IMR-90 (cell line): ENCODE results near the gene GCC1. TPM values are rescaled to one million over a fixed set of nuclear protein-coding genes. Genes with fewer than 3 reads are reported as not detected.

Source experiments
- ATAC-seq: fragments of 200-7000 bp; cut with Tn5 transposase; 2 replicates; pipeline ENCODE4 v1.9.1; 2020; ENCODE audit warnings: low read depth, mild to moderate bottlenecking, moderate library complexity
- BruUV-seq: library from RNA; stranded (reverse); fragments of 400-500 nt; replicated peaks from 2 replicates; lab custom pipeline; 2021; lab: Mats Ljungman, UMichigan
- CTCF ChIA-PET: fragments of 300-600 bp; formaldehyde crosslinking; extraction: SDS; loops from one replicate; lab custom pipeline; 2021; ENCODE audit warnings: antibody characterized with exemption; lab: Yijun Ruan, JAX
- POLR2A ChIA-PET: fragments of 300-600 bp; sonication (Branson Sonifier 250); formaldehyde crosslinking; loops from one replicate; lab custom pipeline; 2022; ENCODE audit warnings: antibody characterized with exemption; ENCODE audit not compliant: unreplicated experiment; lab: Charles Lee
- DNase-seq: peaks from one replicate; pipeline ENCODE4 v3.0.0; 2013
- H2AFZ ChIP-seq: replicated peaks from 2 replicates; pipeline ENCODE3; 2013; ENCODE audit warnings: low read length, mild to moderate bottlenecking; ENCODE audit not compliant: poor library complexity
- H2AK5ac ChIP-seq: 2 replicates; pipeline ENCODE4 v1.6.1; 2013; ENCODE audit warnings: low read depth, low read length, inconsistent platforms
- H2AK9ac ChIP-seq: replicated peaks from 2 replicates; pipeline ENCODE3; 2013; ENCODE audit warnings: mild to moderate bottlenecking, low read depth, low read length, moderate library complexity; ENCODE audit not compliant: poor library complexity
- H2BK120ac ChIP-seq: 2 replicates; pipeline ENCODE4 v1.6.1; 2013; ENCODE audit warnings: low read depth, low read length, inconsistent platforms
- H2BK15ac ChIP-seq: 3 replicates; pipeline ENCODE4 v1.6.1; 2013; ENCODE audit warnings: low read depth, low read length, inconsistent platforms
- H2BK20ac ChIP-seq: 2 replicates; pipeline ENCODE4 v1.6.1; 2013; ENCODE audit warnings: low read depth, mild to moderate bottlenecking, inconsistent platforms, low read length, moderate library complexity
- H2BK5ac ChIP-seq: 2 replicates; pipeline ENCODE4 v1.6.1; 2013; ENCODE audit warnings: mild to moderate bottlenecking, low read depth, low read length, inconsistent platforms; ENCODE audit not compliant: poor library complexity, severe bottlenecking
- H3K14ac ChIP-seq: replicated peaks from 2 replicates; pipeline ENCODE4 v1.6.1; 2013; ENCODE audit warnings: low read depth, low read length, inconsistent platforms
- H3K18ac ChIP-seq: 2 replicates; pipeline ENCODE4 v1.6.1; 2013; ENCODE audit warnings: low read depth, low read length, control low read depth
- H3K23ac ChIP-seq: 2 replicates; pipeline ENCODE4 v1.6.1; 2013; ENCODE audit warnings: low read depth, low read length, inconsistent platforms
- H3K27ac ChIP-seq: 2 replicates; pipeline ENCODE4 v1.5.1; 2013; ENCODE audit warnings: mild to moderate bottlenecking, control low read depth, low read length; ENCODE audit not compliant: insufficient read depth
- H3K27me3 ChIP-seq: 2 replicates; pipeline ENCODE4 v1.6.1; 2013; ENCODE audit warnings: low read length; ENCODE audit not compliant: control insufficient read depth, insufficient read depth
- H3K36me3 ChIP-seq: 2 replicates; pipeline ENCODE4 v1.6.1; 2013; ENCODE audit warnings: low read length, mixed read lengths; ENCODE audit not compliant: control insufficient read depth, insufficient read depth
- H3K4ac ChIP-seq: 2 replicates; pipeline ENCODE4 v1.6.1; 2013; ENCODE audit warnings: low read depth, low read length, inconsistent platforms
- H3K4me1 ChIP-seq: 2 replicates; pipeline ENCODE4 v1.6.1; 2013; ENCODE audit warnings: low read length, mixed read lengths; ENCODE audit not compliant: control insufficient read depth, insufficient read depth
- H3K4me2 ChIP-seq: 2 replicates; pipeline ENCODE4 v1.6.1; 2013; ENCODE audit warnings: low read depth, mild to moderate bottlenecking, control low read depth, low read length, moderate library complexity
- H3K4me3 ChIP-seq: 2 replicates; pipeline ENCODE4 v1.5.1; 2013; ENCODE audit warnings: low read depth, mild to moderate bottlenecking, control low read depth, low read length, moderate library complexity; ENCODE audit not compliant: insufficient read depth
- H3K56ac ChIP-seq: 2 replicates; pipeline ENCODE4 v1.6.1; 2013; ENCODE audit warnings: low read length, inconsistent platforms; ENCODE audit not compliant: insufficient read depth; ENCODE audit errors: extremely low read depth
- H3K79me1 ChIP-seq, 2 experiments: 2 replicates each; pipeline ENCODE4 v1.6.1; 2013; ENCODE audit warnings: low read length in 2 of 2, inconsistent platforms in 1 of 2, low read depth in 1 of 2
- H3K9ac ChIP-seq: 2 replicates; pipeline ENCODE4 v1.6.1; 2013; ENCODE audit warnings: low read depth, low read length, control low read depth
- H3K9me1 ChIP-seq: 2 replicates; pipeline ENCODE4 v1.6.1; 2013; ENCODE audit warnings: low read length, inconsistent platforms; ENCODE audit not compliant: insufficient read depth
- H3K9me3 ChIP-seq: 2 replicates; pipeline ENCODE4 v1.6.1; 2013; ENCODE audit warnings: low read length; ENCODE audit not compliant: control insufficient read depth, insufficient read depth
- H4K20me1 ChIP-seq: 2 replicates; pipeline ENCODE4 v1.6.1; 2013; ENCODE audit warnings: low read length, inconsistent platforms; ENCODE audit not compliant: insufficient read depth
- H4K5ac ChIP-seq: 2 replicates; pipeline ENCODE4 v1.6.1; 2013; ENCODE audit warnings: mild to moderate bottlenecking, low read depth, low read length, control low read depth
- H4K8ac ChIP-seq, 2 experiments: 2 replicates each; pipeline ENCODE4 v1.6.1; 2013; ENCODE audit warnings: low read depth in 2 of 2, low read length in 2 of 2, control low read depth in 1 of 2, inconsistent platforms in 1 of 2
- H4K91ac ChIP-seq: 2 replicates; pipeline ENCODE4 v1.6.1; 2013; ENCODE audit warnings: low read depth, low read length, inconsistent platforms; ENCODE audit not compliant: insufficient read depth
- CHD1 ChIP-seq: IDR thresholded peaks from 2 replicates; pipeline ENCODE4 v1.6.1; 2012; ENCODE audit warnings: low read depth, low read length, improper control_type of control experiment
- FOS ChIP-seq: fragments of 150-350 bp; IDR thresholded peaks from 2 replicates; pipeline ENCODE4 v1.6.1; 2016; ENCODE audit warnings: low read depth, low read length
- MAFK ChIP-seq: IDR thresholded peaks from 2 replicates; pipeline ENCODE4 v1.6.1; 2012; ENCODE audit warnings: low read depth, low read length, improper control_type of control experiment
- MAZ ChIP-seq: IDR thresholded peaks from 2 replicates; pipeline ENCODE4 v1.6.1; 2012; ENCODE audit warnings: low read depth, mild to moderate bottlenecking, low read length, improper control_type of control experiment, moderate library complexity, borderline replicate concordance
- MXI1 ChIP-seq: IDR thresholded peaks from 2 replicates; pipeline ENCODE4 v1.6.1; 2012; ENCODE audit warnings: low read depth, mild to moderate bottlenecking, low read length, moderate library complexity, borderline replicate concordance
- POLR2A ChIP-seq: IDR thresholded peaks from 2 replicates; pipeline ENCODE4 v1.6.1; 2012; ENCODE audit warnings: mild to moderate bottlenecking, low read depth, low read length
- RAD21 ChIP-seq: IDR thresholded peaks from 2 replicates; pipeline ENCODE4 v1.6.1; 2012; ENCODE audit warnings: low read length, improper control_type of control experiment
- RFX5 ChIP-seq: IDR thresholded peaks from 2 replicates; pipeline ENCODE4 v1.8.0; 2012; ENCODE audit warnings: low read depth, mild to moderate bottlenecking, low read length, moderate library complexity
- USF2 ChIP-seq: fragments of 150-350 bp; IDR thresholded peaks from 2 replicates; pipeline ENCODE4 v1.6.1; 2017; ENCODE audit warnings: mild to moderate bottlenecking, antibody characterized with exemption, low read length, low read depth
- WGBS, 2 experiments: methylation state at CpG; one replicate each; pipeline versions ENCODE4 v1.1.5 to v1.1.7; 2013; ENCODE audit warnings: missing lambda C conversion rate in 2 of 2; ENCODE audit not compliant: insufficient read length in 1 of 2; ENCODE audit errors: extremely low coverage in 2 of 2; 5-methylcytosine and 5-hydroxymethylcytosine counted together
- dilution Hi-C: fragments of 300-500 bp; cut with HindIII; formaldehyde crosslinking; loops from one replicate; pipeline ENCODE4 v1.14.3; 2018; ENCODE audit warnings: low sequenced_read_pairs; ENCODE audit not compliant: unreplicated experiment
- in situ Hi-C: fragments of 300-500 bp; cut with MboI; formaldehyde crosslinking; loops from 3 replicates; pipeline ENCODE4 v1.14.3; 2019; ENCODE audit warnings: low sequenced_read_pairs, inconsistent platforms, mixed read lengths
- intact Hi-C: fragments of 100-400 bp; cut with micrococcal nuclease; formaldehyde crosslinking; loops from 2 replicates; pipeline ENCODE4 v1.10.0; 2022
- polyA plus RNA-seq, 3 experiments: library from polyadenylated mRNA; depleted of rRNA; stranded (reverse); fragments of >200 nt; gene quantifications; 2 replicates each; pipeline ENCODE4 v1.2.3, GENCODE V29; 2012; ENCODE audit warnings: low replicate concordance in 1 of 3
- total RNA-seq: library from RNA; depleted of rRNA; stranded (reverse); fragments of >200 nt; gene quantifications from 2 replicates; pipeline ENCODE4 v1.2.3, GENCODE V29; 2012
- TF ChIP-seq, protein P1 (sequence below): fragments of 150-350 bp; IDR thresholded peaks from 2 replicates; pipeline ENCODE4 v1.6.1; 2016; ENCODE audit warnings: low read depth, mild to moderate bottlenecking, low read length, moderate library complexity, borderline replicate concordance
- TF ChIP-seq, protein P2 (sequence below): conservative IDR thresholded peaks from 2 replicates; pipeline ENCODE4 v1.5.1; 2012; ENCODE audit warnings: mild to moderate bottlenecking, low read depth, low read length, improper control_type of control experiment

GCC1 gene
- total and polyA plus RNA-seq, 2 of the 4 experiments (the other 2 are of a cell fraction), result 6.1 to 22.9 TPM

DNA sequence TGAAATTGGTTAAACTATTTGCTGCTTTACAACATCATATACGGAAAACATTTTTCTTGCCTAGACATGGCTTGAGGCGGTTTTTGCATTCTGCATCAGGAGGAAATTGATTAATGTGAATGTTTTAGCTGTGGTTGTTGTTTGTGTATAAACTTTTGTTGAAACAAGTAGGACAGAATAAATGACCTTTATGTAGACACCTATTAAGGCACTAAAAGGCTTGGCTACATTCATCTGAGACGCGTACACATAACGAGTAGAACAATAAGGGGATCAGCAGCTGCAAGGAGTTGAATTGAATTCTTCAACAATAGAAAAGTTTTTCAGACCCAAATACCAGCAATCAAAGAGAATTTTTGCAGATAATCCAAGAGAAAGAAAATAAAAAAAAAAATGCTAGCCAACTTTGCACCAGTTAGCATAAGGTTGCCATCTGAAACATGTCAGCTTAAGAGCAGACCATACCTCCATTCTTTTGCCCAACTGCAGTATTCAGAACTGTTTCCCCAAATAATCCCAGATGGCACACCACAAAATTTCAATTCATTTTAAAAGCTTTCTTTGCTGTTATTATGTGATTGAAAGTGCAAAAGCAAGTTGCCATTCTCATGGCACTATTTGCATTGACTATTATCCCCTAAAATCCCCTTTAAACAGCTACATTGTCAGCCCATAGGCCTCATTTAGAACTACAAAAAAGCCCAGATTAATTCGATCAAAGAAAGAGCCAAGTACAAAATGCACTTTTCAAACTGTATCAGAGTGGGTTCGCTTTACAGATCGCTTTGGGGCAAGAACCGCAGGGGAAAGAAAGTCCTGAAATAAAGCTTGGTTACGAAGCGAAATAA lies 49.6 kb downstream of the GCC1 start (continued):
- no peak for TF ChIP-seq FOS

GRCh38 chr7:127534636-127535035 lies 50.8 kb downstream of the GCC1 start:
- no CpG with 5 or more reads among the region's 5 CpGs for WGBS, 2 experiments

More at GRCh38 chr7:127534636-127535035, 50.8 kb downstream of the GCC1 start:
- ChIA-PET POLR2A (no interaction called here), CTCF (no interaction called here)
- H2BK5ac ChIP-seq, result no peak overlapping the region
- BruUV-seq, result no TSS peak
- H2AFZ ChIP-seq, result no peak overlapping the region
- H2BK20ac ChIP-seq, result no peak overlapping the region
- H3K9ac ChIP-seq, result no peak overlapping the region
- H3K18ac ChIP-seq, result no peak overlapping the region
- no peaks in the 10 kb centered on the region for H3K9me3 ChIP-seq
- H3K9me1 ChIP-seq, result no peaks in the 10 kb centered on the region
- H3K4me3 ChIP-seq, result no peak overlapping the region
- H2AK9ac ChIP-seq, result no peak overlapping the region
- no peak overlapping the region for H2BK120ac ChIP-seq
- no peak overlapping the region for H4K5ac ChIP-seq
- H2AK5ac ChIP-seq, result no peak overlapping the region
- in situ Hi-C loops (no loop called here), dilution Hi-C loops (no loop called here), intact Hi-C loops (no loop called here)
- H3K4me1 ChIP-seq, result no peaks in the 10 kb centered on the region
- H3K27ac ChIP-seq, result no peak overlapping the region
- H3K27me3 ChIP-seq, result peaks cover 25% of the 10 kb centered on the region
- H3K14ac ChIP-seq, result no peak overlapping the region
- DNase-seq, result no peak
- no peaks in the 10 kb centered on the region for H3K79me1 ChIP-seq
- H4K8ac ChIP-seq, result no peak overlapping the region
- no peak for ATAC-seq
- no peak overlapping the region for H3K4ac ChIP-seq
- TF ChIP-seq, protein P1, sequence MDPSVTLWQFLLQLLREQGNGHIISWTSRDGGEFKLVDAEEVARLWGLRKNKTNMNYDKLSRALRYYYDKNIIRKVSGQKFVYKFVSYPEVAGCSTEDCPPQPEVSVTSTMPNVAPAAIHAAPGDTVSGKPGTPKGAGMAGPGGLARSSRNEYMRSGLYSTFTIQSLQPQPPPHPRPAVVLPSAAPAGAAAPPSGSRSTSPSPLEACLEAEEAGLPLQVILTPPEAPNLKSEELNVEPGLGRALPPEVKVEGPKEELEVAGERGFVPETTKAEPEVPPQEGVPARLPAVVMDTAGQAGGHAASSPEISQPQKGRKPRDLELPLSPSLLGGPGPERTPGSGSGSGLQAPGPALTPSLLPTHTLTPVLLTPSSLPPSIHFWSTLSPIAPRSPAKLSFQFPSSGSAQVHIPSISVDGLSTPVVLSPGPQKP, result no peak
- TF ChIP-seq CHD1 (no peak), RAD21 (no peak), MXI1 (no peak), POLR2A (no peak), USF2 (no peak), MAFK (no peak), FOS (no peak), RFX5 (no peak), MAZ (no peak)
- TF ChIP-seq, protein P2, sequence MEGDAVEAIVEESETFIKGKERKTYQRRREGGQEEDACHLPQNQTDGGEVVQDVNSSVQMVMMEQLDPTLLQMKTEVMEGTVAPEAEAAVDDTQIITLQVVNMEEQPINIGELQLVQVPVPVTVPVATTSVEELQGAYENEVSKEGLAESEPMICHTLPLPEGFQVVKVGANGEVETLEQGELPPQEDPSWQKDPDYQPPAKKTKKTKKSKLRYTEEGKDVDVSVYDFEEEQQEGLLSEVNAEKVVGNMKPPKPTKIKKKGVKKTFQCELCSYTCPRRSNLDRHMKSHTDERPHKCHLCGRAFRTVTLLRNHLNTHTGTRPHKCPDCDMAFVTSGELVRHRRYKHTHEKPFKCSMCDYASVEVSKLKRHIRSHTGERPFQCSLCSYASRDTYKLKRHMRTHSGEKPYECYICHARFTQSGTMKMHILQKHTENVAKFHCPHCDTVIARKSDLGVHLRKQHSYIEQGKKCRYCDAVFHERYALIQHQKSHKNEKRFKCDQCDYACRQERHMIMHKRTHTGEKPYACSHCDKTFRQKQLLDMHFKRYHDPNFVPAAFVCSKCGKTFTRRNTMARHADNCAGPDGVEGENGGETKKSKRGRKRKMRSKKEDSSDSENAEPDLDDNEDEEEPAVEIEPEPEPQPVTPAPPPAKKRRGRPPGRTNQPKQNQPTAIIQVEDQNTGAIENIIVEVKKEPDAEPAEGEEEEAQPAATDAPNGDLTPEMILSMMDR, result no peak
- no peak overlapping the region for H4K91ac ChIP-seq
- no peak overlapping the region for H3K4me2 ChIP-seq
- no peaks in the 10 kb centered on the region for H4K20me1 ChIP-seq
- H3K56ac ChIP-seq, result no peak overlapping the region
- H3K23ac ChIP-seq, result no peak overlapping the region
- H2BK15ac ChIP-seq, result no peak overlapping the region
- no peaks in the 10 kb centered on the region for H3K36me3 ChIP-seq
